HFFc6 (cell line): ENCODE measurements around the gene NRP1. TPM values are rescaled to one million over a fixed set of nuclear protein-coding genes. Genes with fewer than 3 reads are reported as not detected.

Experiments
- DNase-seq: peaks from one replicate; pipeline ENCODE4 v3.0.0-alpha.2; 2018
- H3K27ac Mint-ChIP-seq: 2 replicates; pipeline ENCODE4 v1.8.0; 2020; ENCODE audit warnings: mild to moderate bottlenecking, mixed read lengths
- H3K27me3 Mint-ChIP-seq: 2 replicates; pipeline ENCODE4 v1.8.0; 2021; ENCODE audit warnings: mild to moderate bottlenecking, moderate library complexity, mixed read lengths; ENCODE audit not compliant: insufficient read depth
- H3K36me3 Mint-ChIP-seq: 2 replicates; pipeline ENCODE4 v1.8.0; 2021; ENCODE audit warnings: low read depth, mixed read lengths
- H3K4me1 Mint-ChIP-seq: 2 replicates; pipeline ENCODE4 v1.8.0; 2020; ENCODE audit warnings: low read depth, mixed read lengths
- H3K4me3 Mint-ChIP-seq: 2 replicates; pipeline ENCODE4 v1.8.0; 2020; ENCODE audit warnings: mild to moderate bottlenecking, moderate library complexity, mixed read lengths
- H3K9me3 Mint-ChIP-seq: 2 replicates; pipeline ENCODE4 v1.8.0; 2020; ENCODE audit warnings: mild to moderate bottlenecking, mixed read lengths
- CTCF ChIP-seq: fragments of 200-600 bp; sonication (generic); IDR thresholded peaks from 2 replicates; pipeline ENCODE4 v1.5.0; 2021; ENCODE audit warnings: antibody characterized with exemption, mild to moderate bottlenecking
- total RNA-seq, 6 experiments: library from RNA; stranded (reverse); fragmentation: NEBNext Ultra II Directional; extraction: Animal tissue kit (Norgen Biotek cat#: 25700); gene quantifications; 2 replicates in 1 of 6; 3 replicates in 5 of 6; pipeline ENCODE4 v1.2.3, GENCODE V29; 2021

The NRP1 gene
- total RNA-seq, 6 experiments from 2014 or later: 136 to 164 (median 147) TPM

- Mint-ChIP-seq H3K27ac (peak overlapping the region; percentile 99), H3K9me3 (no peaks in the 10 kb centered on the region), H3K27me3 (no peaks in the 10 kb centered on the region), H3K4me3 (peak overlapping the region; percentile 27; the same call in 1 of the 2 replicates), H3K4me1 (peaks cover 66% of the 10 kb centered on the region), H3K36me3 (peaks cover 28% of the 10 kb centered on the region)
- DNase-seq: no peak
- TF ChIP-seq CTCF: no peak
These were observed 61.8 kb downstream of the NRP1 start for GRCh38 chr10:33272635-33273034.

GRCh38 chr10:33271969-33272583 lies 62.4 kb downstream of the NRP1 start:
- peak overlapping the region; percentile 99 for H3K27ac Mint-ChIP-seq
- H3K36me3 Mint-ChIP-seq: peaks cover 33% of the 10 kb centered on the region
- H3K9me3 Mint-ChIP-seq: no peaks in the 10 kb centered on the region
- no peak for TF ChIP-seq CTCF
- no peaks in the 10 kb centered on the region for H3K27me3 Mint-ChIP-seq
- H3K4me3 Mint-ChIP-seq: peak overlapping the region; percentile 38; the same call in 1 of the 2 replicates
- H3K4me1 Mint-ChIP-seq: peaks cover 66% of the 10 kb centered on the region
- DNase-seq: no peak

GRCh38 chr10:33270971-33271370 lies 63.5 kb downstream of the NRP1 start:
- no peak for TF ChIP-seq CTCF
- Mint-ChIP-seq H3K27ac (peak overlapping the region; percentile 99), H3K9me3 (no peaks in the 10 kb centered on the region), H3K4me3 (no peak overlapping the region), H3K36me3 (peaks cover 30% of the 10 kb centered on the region), H3K4me1 (peaks cover 59% of the 10 kb centered on the region), H3K27me3 (no peaks in the 10 kb centered on the region)
- DNase-seq: no peak

- DNase-seq: no peak
- Mint-ChIP-seq H3K36me3 (peaks cover 31% of the 10 kb centered on the region), H3K27me3 (peaks cover 1% of the 10 kb centered on the region; the same call in 1 of the 2 replicates), H3K4me1 (peaks cover 61% of the 10 kb centered on the region), H3K9me3 (no peaks in the 10 kb centered on the region), H3K4me3 (no peak overlapping the region), H3K27ac (peak overlapping the region; percentile 6; the same call in 1 of the 2 replicates)
- TF ChIP-seq CTCF: no peak
These were observed 66.8 kb downstream of the NRP1 start for GRCh38 chr10:33267708-33268107.

- Mint-ChIP-seq H3K4me3 (no peak overlapping the region), H3K27ac (peak overlapping the region; percentile 96; the same call in 1 of the 2 replicates), H3K27me3 (peaks cover 1% of the 10 kb centered on the region; the same call in 1 of the 2 replicates), H3K36me3 (peaks cover 48% of the 10 kb centered on the region), H3K9me3 (no peaks in the 10 kb centered on the region), H3K4me1 (peaks cover 53% of the 10 kb centered on the region)
- DNase-seq: no peak
- no peak for TF ChIP-seq CTCF
These were observed 68.8 kb downstream of the NRP1 start for GRCh38 chr10:33265621-33266020.
